NCI-H524 (cell line): ENCODE measurements around the gene CUL4A.
A peak's percentile ranks its signal among the peaks of the same experiment; 100 is the strongest.
"Not testable (repeated sequence)": the region's sequence is repeated elsewhere in the genome, so short reads cannot be mapped to it uniquely, and the experiment has no call there.

ENCODE experiments used
- DNase-seq, 2 experiments: peaks; one replicate each; lab custom pipeline; 2025; lab: John Stamatoyannopoulos, UW

CUL4A gene

GRCh38 chr13:113209336-113209758 lies at the start of gene CUL4A:
Gene CUL4A, plus strand, starts transcription at chr13:113209613. Its CDS starts 15 bp downstream, at chr13:113209628.
- peak; percentile 42 to 71 for DNase-seq

GRCh38 chr13:113159701-113160100 lies 49.7 kb upstream of the CUL4A start:
- DNase-seq, result no peak

- no peak for DNase-seq
Observed at GRCh38 chr13:113160983-113161382, 48.4 kb upstream of the CUL4A start.

GRCh38 chr13:113161433-113161832 lies 48.0 kb upstream of the CUL4A start:
- no peak for DNase-seq

GRCh38 chr13:113161975-113162374 lies 47.4 kb upstream of the CUL4A start:
- not testable (repeated sequence) for DNase-seq

- DNase-seq, result peak; percentile 28 to 39
Observed at GRCh38 chr13:113162783-113163685, 46.4 kb upstream of the CUL4A start.

GRCh38 chr13:113164492-113164891 lies 44.9 kb upstream of the CUL4A start:
- DNase-seq, result no peak

- no peak for DNase-seq
Observed at GRCh38 chr13:113166266-113166665, 43.1 kb upstream of the CUL4A start.

GRCh38 chr13:113166681-113167080 lies 42.7 kb upstream of the CUL4A start:
- DNase-seq, result no peak

- DNase-seq, result no peak
Observed at GRCh38 chr13:113167155-113167554, 42.3 kb upstream of the CUL4A start.

- DNase-seq, result no peak
Observed at GRCh38 chr13:113167575-113167974, 41.8 kb upstream of the CUL4A start.

- no peak for DNase-seq
Observed at GRCh38 chr13:113168211-113168610, 41.2 kb upstream of the CUL4A start.

GRCh38 chr13:113169277-113170272 lies 39.8 kb upstream of the CUL4A start:
- no peak for DNase-seq

GRCh38 chr13:113170511-113170910 lies 38.9 kb upstream of the CUL4A start:
- DNase-seq, result no peak

- no peak for DNase-seq
Observed at GRCh38 chr13:113171250-113172125, 37.9 kb upstream of the CUL4A start.

- DNase-seq, result no peak
Observed at GRCh38 chr13:113172419-113172926, 36.9 kb upstream of the CUL4A start.

GRCh38 chr13:113176280-113176679 lies 33.1 kb upstream of the CUL4A start:
- no peak for DNase-seq

- no peak for DNase-seq
Observed at GRCh38 chr13:113176822-113177221, 32.6 kb upstream of the CUL4A start.

- no peak for DNase-seq
Observed at GRCh38 chr13:113178070-113178895, 31.1 kb upstream of the CUL4A start.

GRCh38 chr13:113178896-113179167 lies 30.6 kb upstream of the CUL4A start:
- no peak for DNase-seq
